GM21723 (cell line): Measurements from ENCODE around the gene ENAH.
A peak's percentile ranks its signal among the peaks of the same experiment; 100 is the strongest.

ENCODE experiments used
- ATAC-seq: cut with Tn5 transposase; IDR thresholded peaks from one replicate; pipeline ENCODE4 v1.9.1; 2021; ENCODE audit warnings: mild to moderate bottlenecking, moderate library complexity; ENCODE audit not compliant: unreplicated experiment

Gene ENAH

DNA sequence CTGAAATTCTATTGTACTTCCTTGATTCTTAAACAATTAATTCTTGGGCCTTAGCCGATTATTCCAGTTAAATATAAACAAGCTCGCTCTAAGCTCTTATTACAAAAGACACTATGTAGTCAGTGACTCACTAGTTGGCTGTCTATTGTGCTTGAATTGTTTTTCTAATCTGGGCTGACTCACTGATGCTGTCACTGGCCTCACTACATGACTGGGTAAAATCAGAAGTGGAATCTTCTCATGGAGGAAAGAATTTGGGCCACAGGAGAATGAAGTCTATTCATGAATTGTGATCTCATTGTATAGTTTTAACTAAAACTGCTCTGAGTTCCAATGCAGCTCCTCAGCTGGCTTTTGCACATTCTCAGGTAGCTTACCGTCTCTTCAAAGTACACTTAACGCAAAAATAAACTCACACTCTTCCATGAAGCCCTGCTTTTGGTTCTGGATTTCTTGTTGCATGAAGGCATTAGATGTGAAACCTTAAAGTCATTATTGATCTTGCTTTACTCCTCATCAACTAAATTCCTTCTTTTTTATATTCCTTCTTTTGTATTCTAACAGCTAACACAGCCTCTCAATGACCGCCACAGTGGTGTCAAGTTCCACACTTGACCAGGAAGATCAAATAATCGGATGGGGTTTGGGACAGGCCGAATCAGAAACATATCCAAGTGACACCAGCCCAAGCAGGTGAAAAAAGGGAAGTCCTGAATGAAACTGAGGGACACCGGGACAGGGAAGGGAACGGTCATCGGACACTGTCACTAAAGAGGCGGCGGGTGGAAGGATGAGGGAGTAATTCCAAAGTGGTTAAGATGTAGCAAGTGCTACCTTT, 144.2 kb downstream of the ENAH start:
- no peak for ATAC-seq

- ATAC-seq, result no peak
Observed at GRCh38 chr1:225506727-225507126, 146.2 kb downstream of the ENAH start.

GRCh38 chr1:225504776-225505175, 148.1 kb downstream of the ENAH start:
- ATAC-seq, result no peak

- ATAC-seq, result no peak
Observed at GRCh38 chr1:225500624-225501192, 152.2 kb downstream of the ENAH start.

GRCh38 chr1:225498549-225499136, 154.3 kb downstream of the ENAH start:
- no peak for ATAC-seq

GRCh38 chr1:225494789-225495359, 158.0 kb downstream of the ENAH start:
- ATAC-seq, result no peak

GRCh38 chr1:225493591-225494246, 159.2 kb downstream of the ENAH start:
- no peak for ATAC-seq

DNA sequence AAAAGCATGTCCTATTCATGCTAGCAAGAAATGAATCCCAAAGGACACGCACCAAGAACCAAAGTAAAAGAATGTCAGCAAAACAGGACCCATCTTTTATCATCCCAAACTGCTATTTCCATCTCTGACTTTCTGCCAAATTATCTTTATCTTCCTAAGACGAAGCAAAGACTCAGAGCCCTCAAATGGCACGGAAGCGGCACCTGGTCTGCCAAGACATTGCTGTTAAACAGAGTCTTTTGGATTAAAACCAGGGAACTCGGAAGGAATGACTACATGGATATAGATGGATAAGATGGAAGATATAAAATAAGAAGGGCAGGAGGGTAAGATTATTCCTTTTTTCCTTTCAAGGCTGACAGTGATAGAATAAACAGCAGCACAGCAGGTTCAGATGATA, 164.2 kb downstream of the ENAH start:
- ATAC-seq, result no peak

DNA sequence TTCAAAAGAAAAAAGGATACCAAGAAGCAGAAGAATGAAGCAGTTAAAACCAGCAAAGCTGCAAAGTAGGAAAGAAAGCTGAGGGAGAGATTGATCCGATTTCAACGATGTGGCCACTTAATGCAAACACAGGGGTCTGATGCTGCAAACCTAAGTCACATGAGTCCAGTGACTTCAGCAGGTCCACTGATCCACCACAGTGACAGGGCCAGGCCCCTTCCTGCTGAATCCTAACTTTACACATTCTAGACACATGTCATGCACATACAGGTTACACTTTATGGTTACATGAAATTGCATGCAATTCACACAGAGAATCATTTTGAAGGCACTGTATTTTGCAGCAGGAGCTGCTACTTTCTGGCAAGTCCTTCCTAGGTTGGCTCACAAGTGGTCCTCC, 166.1 kb downstream of the ENAH start:
- ATAC-seq, result no peak

DNA sequence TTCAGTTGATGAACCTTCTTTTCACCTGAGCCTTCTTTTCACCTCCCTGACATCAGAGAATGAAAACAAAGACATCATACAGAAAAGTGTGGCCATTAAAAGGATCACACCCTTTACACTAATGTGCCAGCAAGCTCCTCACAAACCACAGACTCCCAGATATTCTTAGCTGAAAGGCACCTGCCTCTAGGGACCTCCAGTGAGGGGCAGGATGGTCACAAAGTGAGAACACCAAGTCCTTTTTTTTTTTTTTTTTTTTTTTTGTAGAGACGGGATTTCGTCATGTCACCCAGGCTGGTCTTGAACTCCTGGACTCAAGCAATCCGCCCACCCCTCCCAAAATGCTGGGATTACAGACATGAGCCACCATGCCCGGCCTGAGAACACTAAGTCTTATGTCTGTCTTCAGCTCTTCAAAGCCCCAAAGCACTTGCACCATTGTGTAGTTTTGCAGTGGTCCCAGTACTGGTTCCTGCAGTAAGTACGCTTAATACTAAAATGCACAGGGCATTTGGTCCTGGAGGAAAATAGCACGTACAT, 166.9 kb downstream of the ENAH start:
- ATAC-seq, result no peak

DNA sequence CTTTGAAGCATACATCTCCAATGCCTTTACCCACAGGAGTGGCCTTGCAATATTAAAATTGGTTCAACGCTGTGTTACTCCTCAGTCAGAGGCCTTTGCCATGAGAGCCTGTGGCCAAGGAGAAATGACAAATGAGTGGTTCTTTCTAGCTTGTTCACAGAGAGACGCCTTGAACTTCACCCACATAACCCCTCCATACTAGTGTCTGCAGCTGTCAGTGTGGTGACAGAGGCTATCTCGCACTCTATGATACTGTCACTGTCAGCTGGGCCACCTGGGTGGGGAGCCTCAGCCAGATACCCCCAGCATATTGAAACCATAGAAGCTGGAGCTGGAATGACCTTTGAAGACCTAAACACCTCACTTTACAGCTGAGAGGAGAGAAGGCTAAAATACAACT, 167.7 kb downstream of the ENAH start:
- no peak for ATAC-seq

DNA sequence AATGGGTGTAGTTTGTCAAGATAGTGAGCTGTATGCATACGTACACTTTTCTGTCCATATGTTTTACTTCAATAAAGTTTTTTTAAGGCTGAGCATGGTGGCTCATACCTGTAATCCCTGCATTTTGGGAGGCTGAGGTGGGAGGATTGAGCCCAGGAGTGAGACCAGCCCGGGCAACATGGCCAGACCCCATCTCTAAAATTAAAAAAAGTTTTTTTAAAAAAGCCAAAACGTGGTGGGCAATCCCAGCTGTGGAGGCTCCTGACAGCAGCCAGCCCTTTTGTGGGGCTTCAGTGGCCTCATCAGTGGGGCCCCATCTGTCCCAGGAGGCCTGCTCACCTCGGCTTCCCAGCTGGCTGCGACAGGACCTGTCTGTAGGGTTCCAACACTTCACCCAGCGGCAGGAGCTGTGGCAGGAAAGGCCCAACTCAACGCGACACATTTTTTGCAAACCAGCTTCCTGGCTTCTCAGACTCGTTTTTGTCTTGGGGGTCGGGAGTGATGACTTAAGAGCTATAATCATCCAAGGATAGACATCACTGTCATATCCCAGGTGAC, 168.2 kb downstream of the ENAH start:
- no peak for ATAC-seq

DNA sequence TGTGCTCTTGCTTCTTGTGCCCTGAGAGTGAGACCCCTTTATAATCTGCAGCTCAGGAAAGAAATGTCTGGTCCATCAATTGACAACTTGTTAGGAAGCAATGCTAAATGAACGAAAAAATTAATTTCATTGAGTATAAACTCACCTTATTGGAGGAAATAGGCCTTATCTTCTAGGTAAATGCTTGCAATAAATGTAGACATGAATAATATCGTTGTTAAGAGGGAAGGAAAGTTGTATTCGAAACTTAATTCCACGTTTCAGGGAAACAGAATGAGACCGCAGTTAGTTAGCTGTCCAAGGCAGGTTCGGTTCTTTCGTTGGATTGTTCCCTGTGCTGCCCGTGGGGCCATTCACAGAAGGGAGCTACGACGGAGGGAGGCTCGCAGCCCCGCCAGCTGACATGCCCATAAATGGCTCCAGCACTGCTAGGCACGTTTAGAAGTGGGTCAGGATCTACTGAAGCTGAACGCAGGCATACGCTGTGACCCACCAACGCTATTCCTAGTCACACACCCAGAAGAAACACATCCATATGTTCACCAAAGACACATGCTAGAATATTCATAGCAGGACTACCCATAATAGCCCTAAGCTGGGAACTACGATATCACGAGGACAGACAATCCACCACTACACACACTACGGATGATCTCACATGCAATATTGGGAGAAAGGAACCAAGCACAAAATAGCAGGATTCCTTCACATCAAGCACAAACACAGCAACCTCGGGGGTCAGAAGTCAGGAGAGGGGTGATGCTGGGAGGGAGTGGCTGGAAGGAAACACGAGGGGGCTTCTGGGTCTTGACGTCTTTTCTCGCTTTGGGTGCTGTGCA, 168.9 kb downstream of the ENAH start:
- no peak for ATAC-seq

DNA sequence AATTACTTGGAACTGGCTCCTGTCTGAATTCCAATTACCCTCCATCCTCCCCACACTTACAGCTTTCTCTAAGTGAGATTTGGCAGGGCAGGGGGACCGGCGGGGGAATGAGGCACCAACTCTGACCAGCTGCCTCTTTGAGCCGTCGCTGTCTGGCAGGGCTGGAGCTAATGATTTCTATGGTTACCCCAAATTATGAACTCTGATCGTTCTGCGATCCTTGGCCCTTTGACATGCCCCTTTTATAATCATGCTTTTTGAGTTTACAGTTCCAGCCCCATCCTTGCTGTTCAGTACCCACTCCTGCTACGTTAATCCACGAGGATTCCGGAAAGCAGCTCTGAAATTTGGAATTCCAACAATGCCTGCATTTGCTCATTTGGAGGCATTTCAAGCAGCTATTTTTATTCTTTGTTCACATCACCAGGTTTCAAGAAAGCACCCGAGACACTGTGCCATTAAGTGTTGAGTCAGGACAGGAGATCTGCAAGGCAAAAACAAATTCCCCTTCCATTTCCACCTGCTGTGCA, 170.4 kb downstream of the ENAH start:
- ATAC-seq, result no peak

GRCh38 chr1:225481738-225482137, 171.2 kb downstream of the ENAH start:
- ATAC-seq, result no peak

- ATAC-seq, result peak; percentile 87
Observed at GRCh38 chr1:225480825-225481434, 172.0 kb downstream of the ENAH start.

DNA sequence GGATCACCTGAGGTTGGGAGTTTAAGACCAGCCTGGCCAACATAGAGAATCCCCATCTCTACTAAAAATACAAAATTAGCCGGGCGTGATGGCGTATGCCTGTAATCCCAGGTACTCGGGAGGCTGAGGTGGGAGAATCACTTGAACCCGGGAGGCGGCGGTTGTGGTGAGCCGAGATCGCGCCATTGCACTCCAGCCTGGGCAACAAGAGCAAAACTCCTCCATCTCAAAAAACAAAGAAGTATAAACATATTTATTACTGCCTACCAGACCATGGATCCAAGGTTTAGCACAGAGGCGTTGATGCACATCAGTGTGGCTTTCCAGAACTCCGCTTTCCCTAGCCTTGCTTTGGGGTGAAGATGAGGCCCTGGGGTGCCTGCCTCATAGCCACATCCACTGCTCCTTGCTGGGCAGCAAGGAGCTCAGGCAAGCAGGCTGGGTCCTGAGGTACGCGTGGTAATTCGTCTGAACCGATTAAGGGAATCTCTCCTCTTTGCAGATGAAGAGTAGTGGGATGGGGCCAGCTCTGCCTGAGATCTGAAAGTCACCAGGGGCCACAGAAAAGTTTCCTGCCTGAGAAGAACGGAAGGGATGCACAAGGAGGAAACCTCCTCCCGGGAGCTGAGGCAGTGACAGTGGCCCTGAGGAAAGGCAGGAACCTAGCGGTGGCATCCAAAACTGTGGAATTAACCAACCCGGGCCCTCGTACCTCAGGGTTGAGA, 172.8 kb downstream of the ENAH start:
- no peak for ATAC-seq

- no peak for ATAC-seq
Observed at GRCh38 chr1:225479341-225479740, 173.6 kb downstream of the ENAH start.
